GM18868 (cell line): Measurements from ENCODE around the gene MRTFA.
"Not testable (repeated sequence)": the region's sequence is repeated elsewhere in the genome, so short reads cannot be mapped to it uniquely, and the experiment has no call there.

Source experiments
- ATAC-seq: cut with Tn5 transposase; IDR thresholded peaks from one replicate; pipeline ENCODE4 v1.9.1; 2021; ENCODE audit warnings: mild to moderate bottlenecking, moderate library complexity; ENCODE audit not compliant: unreplicated experiment

MRTFA gene

GRCh38 chr22:40526960-40527359 lies 109.6 kb downstream of the MRTFA start:
- ATAC-seq = no peak

GRCh38 chr22:40525250-40525884 lies 111.2 kb downstream of the MRTFA start:
- no peak for ATAC-seq

- ATAC-seq = no peak
Measured at GRCh38 chr22:40524392-40525249, 111.9 kb downstream of the MRTFA start.

GRCh38 chr22:40522141-40522540 lies 114.4 kb downstream of the MRTFA start:
- ATAC-seq = no peak

- ATAC-seq = no peak
Measured at GRCh38 chr22:40521046-40521445, 115.5 kb downstream of the MRTFA start.

GRCh38 chr22:40520562-40520961 lies 116.0 kb downstream of the MRTFA start:
- no peak for ATAC-seq

- no peak for ATAC-seq
Measured at GRCh38 chr22:40519948-40520331, 116.6 kb downstream of the MRTFA start.

GRCh38 chr22:40519284-40519947 lies 117.1 kb downstream of the MRTFA start:
- ATAC-seq = peak; percentile 40

GRCh38 chr22:40518840-40519239 lies 117.7 kb downstream of the MRTFA start:
- no peak for ATAC-seq

GRCh38 chr22:40517631-40518030 lies 118.9 kb downstream of the MRTFA start:
- no peak for ATAC-seq

GRCh38 chr22:40516416-40516815 lies 120.1 kb downstream of the MRTFA start:
- no peak for ATAC-seq

GRCh38 chr22:40512426-40513136 lies 123.9 kb downstream of the MRTFA start:
- ATAC-seq = no peak

GRCh38 chr22:40511604-40512003 lies 124.9 kb downstream of the MRTFA start:
- no peak for ATAC-seq

- no peak for ATAC-seq
Measured at GRCh38 chr22:40510631-40511364, 125.7 kb downstream of the MRTFA start.

- ATAC-seq = no peak
Measured at GRCh38 chr22:40509401-40510134, 127.0 kb downstream of the MRTFA start.

GRCh38 chr22:40508046-40508445 lies 128.5 kb downstream of the MRTFA start:
- ATAC-seq = not testable (repeated sequence)

GRCh38 chr22:40507491-40507890 lies 129.0 kb downstream of the MRTFA start:
- ATAC-seq = no peak

GRCh38 chr22:40506762-40507161 lies 129.8 kb downstream of the MRTFA start:
- ATAC-seq = no peak

GRCh38 chr22:40504285-40505249 lies 132.0 kb downstream of the MRTFA start:
- ATAC-seq = no peak
